Small intestine (tissue), 7 donors: Measurements from ENCODE around the gene CCT7. TPM values are rescaled to one million over a fixed set of nuclear protein-coding genes. Genes with fewer than 3 reads are reported as not detected.
A peak's percentile ranks its signal among the peaks of the same experiment; 100 is the strongest.

Source experiments
- DNase-seq, 2 donors: peaks; one replicate each; pipeline versions ENCODE4 v3.0.0 to v3.0.0-alpha.2; 2013
- FAIRE-seq: peaks from 2 replicates; lab custom pipeline; 2012; peaks lifted over from hg19 to GRCh38; lab: Jason Lieb, UNC
- H3K27ac ChIP-seq, 3 donors: one replicate each; pipeline ENCODE4 v1.5.1; 2013; ENCODE audit warnings: low read length in 2 of 3, mild to moderate bottlenecking in 2 of 3, control low read depth in 1 of 3, inconsistent platforms in 1 of 3, low read depth in 1 of 3, moderate library complexity in 1 of 3
- H3K27me3 ChIP-seq, 3 donors: one replicate each; pipeline ENCODE4 v1.6.1; 2013; ENCODE audit warnings: low read length in 3 of 3, inconsistent platforms in 1 of 3; ENCODE audit not compliant: control insufficient read depth in 3 of 3, insufficient read depth in 3 of 3
- H3K36me3 ChIP-seq, 3 donors: one replicate each; pipeline ENCODE4 v1.6.1; 2013; ENCODE audit warnings: low read length in 3 of 3, inconsistent platforms in 1 of 3, low read depth in 1 of 3, mild to moderate bottlenecking in 1 of 3, moderate library complexity in 1 of 3; ENCODE audit not compliant: control insufficient read depth in 3 of 3, insufficient read depth in 2 of 3
- H3K4me1 ChIP-seq, 3 donors: one replicate each; pipeline ENCODE4 v1.6.1; 2013; ENCODE audit warnings: low read length in 2 of 3, inconsistent platforms in 1 of 3, low read depth in 1 of 3, mild to moderate bottlenecking in 1 of 3, moderate library complexity in 1 of 3; ENCODE audit not compliant: control insufficient read depth in 3 of 3, insufficient read depth in 2 of 3
- H3K4me3 ChIP-seq, 3 donors: one replicate each; pipeline ENCODE4 v1.5.1; 2013; ENCODE audit warnings: low read length in 3 of 3, control low read depth in 1 of 3, inconsistent platforms in 1 of 3, low read depth in 1 of 3, mild to moderate bottlenecking in 1 of 3, moderate library complexity in 1 of 3
- H3K9me3 ChIP-seq, 2 donors: one replicate each; pipeline ENCODE4 v1.6.1; 2013; ENCODE audit warnings: low read depth in 1 of 2, low read length in 1 of 2; ENCODE audit not compliant: control insufficient read depth in 2 of 2, insufficient read depth in 1 of 2
- WGBS, 3 donors: extraction: QIAGEN DNeasy Blood & Tissue Kit; methylation state at CpG; one replicate each; pipeline ENCODE4 v1.1.7; 2013; 5-methylcytosine and 5-hydroxymethylcytosine counted together
- polyA plus RNA-seq, 4 donors: library from polyadenylated mRNA; stranded (reverse) in 3 of 4; unstranded in 1 of 4; fragments of 200-250 nt in 3 of 4; fragments of 120-200 nt in 1 of 4; gene quantifications; one replicate each; pipeline versions ENCODE4 v1.2.1 to v1.2.3, GENCODE V29; 2013
- donor health status: healthy with polysubstance abuse.
- donor health status: control.
- donor health status: control.
- donor health status: Bipolar disorder and iron deficiency.
- donor health status: healthy.

Gene CCT7
- polyA plus RNA-seq, 4 donors: 120 to 196 (median 143) TPM

- H3K9me3 ChIP-seq: no peaks in the 10 kb centered on the region
- H3K27ac ChIP-seq: no peak overlapping the region
- DNase-seq (no peak), FAIRE-seq (no peak)
- no peak overlapping the region for H3K4me3 ChIP-seq
- peaks cover 21 to 85% (median 25%) of the 10 kb centered on the region in 3 donors for H3K27me3 ChIP-seq
- H3K4me1 ChIP-seq: peaks cover 0 to 11% (median 0%) of the 10 kb centered on the region in 3 donors
- H3K36me3 ChIP-seq: no peaks in the 10 kb centered on the region
Observed at GRCh38 chr2:73289304-73289703, 55.2 kb downstream of the CCT7 start.

DNA sequence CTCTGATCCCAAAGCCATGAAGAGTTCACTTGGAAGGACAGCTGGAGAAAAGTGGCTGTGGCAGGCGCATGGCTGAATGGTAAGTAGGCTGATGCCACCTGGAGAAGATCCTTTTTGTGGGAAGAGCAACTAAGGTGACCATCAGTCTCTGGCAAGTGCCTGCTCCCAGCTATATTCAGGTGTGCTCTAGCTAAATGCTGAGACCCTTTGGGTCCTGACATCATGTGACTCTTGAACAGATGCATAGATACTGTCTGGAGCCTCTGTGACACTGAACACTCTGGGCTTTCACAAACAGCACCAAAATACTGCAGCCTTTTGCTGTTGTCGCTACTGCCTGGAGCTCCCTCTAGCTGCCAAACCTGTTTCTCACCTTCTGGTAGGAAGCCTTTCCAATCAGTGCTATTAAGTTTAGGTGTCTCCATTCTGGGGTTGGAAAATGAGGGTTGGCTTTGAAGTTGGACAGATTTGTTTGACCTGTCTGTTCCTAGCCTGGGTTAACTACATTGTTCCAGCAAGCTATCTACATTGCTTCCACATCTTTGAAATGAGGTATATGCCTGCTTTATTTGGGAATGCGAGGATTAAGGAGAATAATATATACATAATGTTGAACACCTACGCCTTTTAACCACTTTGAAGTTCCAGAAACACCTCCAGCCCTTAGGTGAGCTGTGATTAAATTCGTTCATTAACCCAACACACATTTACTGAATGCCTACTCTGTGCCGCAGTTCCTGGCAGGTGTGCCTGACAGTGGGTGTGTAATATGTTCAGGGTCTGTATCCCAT, 56.1 kb downstream of the CCT7 start:
- no peaks in the 10 kb centered on the region for H3K9me3 ChIP-seq
- DNase-seq (peak; percentile 29 to 42), FAIRE-seq (no peak)
- H3K4me1 ChIP-seq: peaks cover 0 to 8% (median 0%) of the 10 kb centered on the region in 3 donors
- 56 to 60% (median 59%) methylated on average over 6 of the region's 6 CpGs for WGBS, 3 donors
- H3K27me3 ChIP-seq: peaks cover 23 to 86% (median 25%) of the 10 kb centered on the region in 3 donors
- H3K27ac ChIP-seq: no peak overlapping the region
- H3K36me3 ChIP-seq: no peaks in the 10 kb centered on the region
- H3K4me3 ChIP-seq: no peak overlapping the region

GRCh38 chr2:73291093-73291460, 57.0 kb downstream of the CCT7 start:
- Histone ChIP-seq H3K9me3 (no peaks in the 10 kb centered on the region), H3K4me1 (peaks cover 0 to 8% (median 0%) of the 10 kb centered on the region in 3 donors), H3K4me3 (no peak overlapping the region), H3K27ac (no peak overlapping the region), H3K36me3 (no peaks in the 10 kb centered on the region), H3K27me3 (peaks cover 25 to 87% (median 28%) of the 10 kb centered on the region in 3 donors)
- no peak for FAIRE-seq
- WGBS, 3 donors: 3 to 5% (median 4%) methylated on average over 34 of the region's 34 CpGs
- peak; percentile 45 to 86 for DNase-seq

DNA sequence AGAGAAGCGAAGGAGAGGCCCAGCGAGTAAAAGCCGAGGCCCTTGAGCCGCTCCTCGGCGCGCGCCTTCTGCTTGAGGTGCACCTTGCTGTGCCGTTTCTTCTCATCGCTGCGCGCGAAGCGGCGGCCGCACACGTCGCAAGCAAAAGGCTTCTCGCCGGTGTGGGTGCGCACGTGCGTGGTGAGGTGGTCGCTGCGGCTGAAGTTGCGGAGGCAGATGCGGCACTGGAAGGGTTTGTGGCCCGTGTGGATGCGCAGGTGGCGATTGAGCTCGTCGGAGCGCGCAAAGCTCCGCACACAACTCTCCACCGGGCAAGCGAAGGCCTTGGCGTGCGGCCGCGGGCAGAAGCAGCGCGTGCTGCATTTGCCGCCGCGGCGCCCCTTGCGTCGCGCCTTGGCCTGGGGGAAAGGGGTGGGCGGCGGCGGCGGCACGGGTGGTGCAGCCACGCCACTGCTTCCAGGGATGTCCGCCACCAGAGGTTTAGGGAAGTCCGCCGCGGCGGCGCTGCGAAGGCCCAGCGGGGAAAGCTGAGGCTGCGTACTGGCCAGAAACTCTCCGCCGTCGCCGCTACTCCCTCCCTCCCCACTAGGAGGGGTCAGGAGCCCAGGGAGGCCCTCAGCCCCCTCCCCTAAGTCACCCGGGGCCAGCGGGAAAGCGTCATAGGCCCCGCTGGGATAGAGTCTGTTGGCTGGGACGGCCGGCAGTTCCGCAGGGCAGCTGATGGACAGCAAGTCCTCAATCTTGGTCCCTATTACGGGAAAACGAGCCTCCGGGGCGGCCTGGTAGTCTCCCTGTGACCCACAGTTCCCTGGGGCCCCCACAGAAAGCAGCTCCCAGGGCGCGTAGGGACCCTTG, 57.6 kb downstream of the CCT7 start:
- WGBS, 3 donors: 2 to 7% (median 4%) methylated on average over 73 to 82 of the region's 82 CpGs
- no peak for FAIRE-seq
- peaks cover 25 to 86% (median 29%) of the 10 kb centered on the region in 3 donors for H3K27me3 ChIP-seq

GRCh38 chr2:73292316-73292905, 58.3 kb downstream of the CCT7 start:
- Histone ChIP-seq H3K36me3 (no peaks in the 10 kb centered on the region), H3K4me1 (peaks cover 0 to 8% (median 0%) of the 10 kb centered on the region in 3 donors), H3K27ac (no peak overlapping the region), H3K4me3 (no peak overlapping the region), H3K27me3 (peaks cover 25 to 86% (median 29%) of the 10 kb centered on the region in 3 donors), H3K9me3 (no peaks in the 10 kb centered on the region)
- 8 to 12% (median 8%) methylated on average over 32 to 38 of the region's 38 CpGs for WGBS, 3 donors
- DNase-seq (no peak), FAIRE-seq (no peak)

More for the DNA sequence above, 57.6 kb downstream of the CCT7 start:
- DNase-seq: no peak
- H3K4me1 ChIP-seq: peaks cover 0 to 8% (median 0%) of the 10 kb centered on the region in 3 donors
- H3K9me3 ChIP-seq: no peaks in the 10 kb centered on the region
- H3K36me3 ChIP-seq: no peaks in the 10 kb centered on the region
- H3K4me3 ChIP-seq: no peak overlapping the region
- no peak overlapping the region for H3K27ac ChIP-seq

GRCh38 chr2:73292906-73293533, 58.9 kb downstream of the CCT7 start:
- H3K4me1 ChIP-seq: peaks cover 0 to 8% (median 0%) of the 10 kb centered on the region in 3 donors
- no peaks in the 10 kb centered on the region for H3K9me3 ChIP-seq
- WGBS, 3 donors: 2 to 5% (median 3%) methylated on average over 43 to 64 of the region's 64 CpGs
- peak overlapping the region in 2 of 3 donors; percentile 19 to 59 for H3K4me3 ChIP-seq
- no peaks in the 10 kb centered on the region for H3K36me3 ChIP-seq
- no peak for FAIRE-seq
- peaks cover 25 to 90% (median 29%) of the 10 kb centered on the region in 3 donors for H3K27me3 ChIP-seq
- no peak overlapping the region for H3K27ac ChIP-seq
- peak in 1 of 2 donors; percentile 12 for DNase-seq

GRCh38 chr2:73293534-73294171, 59.5 kb downstream of the CCT7 start, which contains the start of gene EGR4:
Gene EGR4 (minus strand): TSS chr2:73293548. CDS start chr2:73293317, 231 bp downstream.
- Histone ChIP-seq H3K4me1 (peaks cover 0 to 8% (median 0%) of the 10 kb centered on the region in 3 donors), H3K27ac (no peak within 1 kb of the TSS), H3K9me3 (no peaks in the 10 kb centered on the region), H3K27me3 (peaks cover 25 to 85% (median 29%) of the 10 kb centered on the region in 3 donors), H3K4me3 (peak within 1 kb of the TSS in 2 of 3 donors; percentile 19 to 59), H3K36me3 (no peaks in the 10 kb centered on the region)
- peak; percentile 46 to 62 for DNase-seq
- FAIRE-seq: no peak
- 1 to 2% (median 2%) methylated on average over 43 to 45 of the region's 45 CpGs for WGBS, 3 donors
